Liver (tissue), 9 donors: ENCODE results near the gene OPA3. TPM values are rescaled to one million over a fixed set of nuclear protein-coding genes. Genes with fewer than 3 reads are reported as not detected.

Experiments
- DNase-seq: peaks from one replicate; pipeline ENCODE4 v3.0.0-alpha.2; 2017; ENCODE audit warnings: low spot score
- H3K27ac ChIP-seq, 2 donors: one replicate each; pipeline ENCODE4 v1.7.0; 2013; ENCODE audit warnings: inconsistent platforms in 2 of 2, low read length in 2 of 2, control low read depth in 1 of 2, low read depth in 1 of 2, mild to moderate bottlenecking in 1 of 2
- H3K27me3 ChIP-seq, 4 donors: one replicate each; pipeline versions ENCODE4 v1.6.1 to v1.7.0; 2013; ENCODE audit warnings: low read length in 3 of 4, inconsistent platforms in 1 of 4, mild to moderate bottlenecking in 1 of 4, moderate library complexity in 1 of 4; ENCODE audit not compliant: control insufficient read depth in 4 of 4, insufficient read depth in 4 of 4
- H3K36me3 ChIP-seq, 4 donors: one replicate each; pipeline versions ENCODE4 v1.6.1 to v1.7.0; 2013; ENCODE audit warnings: low read length in 3 of 4, mild to moderate bottlenecking in 3 of 4, low read depth in 1 of 4, moderate library complexity in 1 of 4; ENCODE audit not compliant: control insufficient read depth in 4 of 4, insufficient read depth in 3 of 4
- H3K4me1 ChIP-seq, 4 donors: one replicate each; pipeline versions ENCODE4 v1.6.1 to v1.7.0; 2013; ENCODE audit warnings: low read length in 3 of 4, mild to moderate bottlenecking in 3 of 4, moderate library complexity in 1 of 4; ENCODE audit not compliant: control insufficient read depth in 4 of 4, insufficient read depth in 4 of 4
- H3K4me3 ChIP-seq, 3 donors: one replicate each; pipeline versions ENCODE4 v1.6.1 to v1.7.0; 2013; ENCODE audit warnings: low read length in 3 of 3, control low read depth in 1 of 3, low read depth in 1 of 3, mild to moderate bottlenecking in 1 of 3
- H3K9ac ChIP-seq, 2 donors: one replicate each; pipeline ENCODE4 v1.7.0; 2013; ENCODE audit warnings: low read length in 2 of 2, mild to moderate bottlenecking in 2 of 2, moderate library complexity in 2 of 2, control low read depth in 1 of 2, low read depth in 1 of 2
- H3K9me3 ChIP-seq, 4 donors: one replicate each; pipeline versions ENCODE4 v1.6.1 to v1.7.0; 2013; ENCODE audit warnings: low read length in 3 of 4; ENCODE audit not compliant: control insufficient read depth in 4 of 4
- ATF3 ChIP-seq: IDR thresholded peaks from 2 replicates; pipeline ENCODE4 v1.6.1; 2016; ENCODE audit warnings: antibody characterized with exemption
- EGR1 ChIP-seq, 2 donors: IDR thresholded peaks; 2 replicates each; pipeline ENCODE4 v1.6.1; 2016 to 2018; ENCODE audit warnings: antibody characterized with exemption in 2 of 2, low read depth in 2 of 2
- FOXA1 ChIP-seq: IDR thresholded peaks from 2 replicates; pipeline ENCODE4 v1.6.1; 2016; ENCODE audit warnings: antibody characterized with exemption
- FOXA2 ChIP-seq: IDR thresholded peaks from 2 replicates; pipeline ENCODE4 v1.6.1; 2016; ENCODE audit warnings: antibody characterized with exemption
- HNF4G ChIP-seq: IDR thresholded peaks from 2 replicates; pipeline ENCODE4 v1.6.1; 2016; ENCODE audit warnings: antibody characterized with exemption
- MAX ChIP-seq: IDR thresholded peaks from 2 replicates; pipeline ENCODE4 v1.6.1; 2016; ENCODE audit warnings: antibody characterized with exemption
- SP1 ChIP-seq: IDR thresholded peaks from 2 replicates; pipeline ENCODE4 v1.6.1; 2018; ENCODE audit warnings: antibody characterized with exemption, mild to moderate bottlenecking
- YY1 ChIP-seq: IDR thresholded peaks from 2 replicates; pipeline ENCODE4 v1.6.1; 2016; ENCODE audit warnings: antibody characterized with exemption, mild to moderate bottlenecking
- WGBS: extraction: QIAGEN DNeasy Blood & Tissue Kit; methylation state at CpG from one replicate; pipeline ENCODE4 v1.1.7; 2013; 5-methylcytosine and 5-hydroxymethylcytosine counted together
- polyA plus RNA-seq, 2 donors: library from polyadenylated mRNA; stranded (reverse) in 1 of 2; unstranded in 1 of 2; fragments of 200-250 nt in 1 of 2; fragments of >200 nt in 1 of 2; fragmentation: Nextera tagmentation in 1 of 2; extraction: Ambion mirVana in 1 of 2; gene quantifications; one replicate each; pipeline versions ENCODE4 v1.2.1 to v1.2.3, GENCODE V29; 2013 to 2015
- total RNA-seq, 2 donors: library from RNA; depleted of rRNA; stranded (reverse); fragments of >200 nt; gene quantifications; one replicate each; pipeline ENCODE4 v1.2.3, GENCODE V29; 2014
- TF ChIP-seq, protein P1 (sequence below): fragments of 150-350 bp; IDR thresholded peaks from 2 replicates; pipeline ENCODE4 v1.5.1; 2017; ENCODE audit warnings: improper control_type of control experiment, low read depth, low read length; ENCODE audit not compliant: missing input control
- TF ChIP-seq, protein P2 (sequence below): IDR thresholded peaks from 2 replicates; pipeline ENCODE4 v1.6.1; 2016; ENCODE audit warnings: antibody characterized with exemption, mild to moderate bottlenecking
- donor health status: healthy.
- donor health status: healthy.
- donor health status: healthy.
- donor health status: healthy.
- donor health status: healthy.

Gene OPA3
- total and polyA plus RNA-seq, 4 donors: 3.8 to 9.4 (median 6.2) TPM

DNA sequence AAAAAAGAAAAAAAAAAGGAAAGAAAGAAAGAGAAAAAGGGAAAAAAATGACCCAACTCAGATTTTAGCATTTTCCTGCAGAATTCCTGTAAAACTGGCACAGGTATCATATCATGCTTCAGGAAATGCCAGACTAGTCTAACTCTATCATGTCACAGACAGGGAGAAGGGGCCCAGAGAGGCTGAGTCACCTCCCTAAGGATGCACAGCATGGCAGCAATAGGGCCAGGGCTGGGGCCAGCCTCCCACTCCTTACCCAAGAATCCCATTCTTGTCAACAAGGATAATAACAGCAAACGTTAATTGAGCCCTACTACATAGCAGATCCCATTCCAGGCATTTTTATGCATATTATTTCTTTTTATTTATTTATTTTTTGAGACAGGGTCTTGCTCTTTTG, 8.9 kb upstream of the OPA3 start:
- no peak for TF ChIP-seq SP1
- TF ChIP-seq HNF4G: no peak
- TF ChIP-seq MAX: no peak
- no peak for TF ChIP-seq EGR1 (IDR thresholded peaks at IDR 0.05; ENCODE audit: low read depth in 2 of 2)
- TF ChIP-seq, protein P1, sequence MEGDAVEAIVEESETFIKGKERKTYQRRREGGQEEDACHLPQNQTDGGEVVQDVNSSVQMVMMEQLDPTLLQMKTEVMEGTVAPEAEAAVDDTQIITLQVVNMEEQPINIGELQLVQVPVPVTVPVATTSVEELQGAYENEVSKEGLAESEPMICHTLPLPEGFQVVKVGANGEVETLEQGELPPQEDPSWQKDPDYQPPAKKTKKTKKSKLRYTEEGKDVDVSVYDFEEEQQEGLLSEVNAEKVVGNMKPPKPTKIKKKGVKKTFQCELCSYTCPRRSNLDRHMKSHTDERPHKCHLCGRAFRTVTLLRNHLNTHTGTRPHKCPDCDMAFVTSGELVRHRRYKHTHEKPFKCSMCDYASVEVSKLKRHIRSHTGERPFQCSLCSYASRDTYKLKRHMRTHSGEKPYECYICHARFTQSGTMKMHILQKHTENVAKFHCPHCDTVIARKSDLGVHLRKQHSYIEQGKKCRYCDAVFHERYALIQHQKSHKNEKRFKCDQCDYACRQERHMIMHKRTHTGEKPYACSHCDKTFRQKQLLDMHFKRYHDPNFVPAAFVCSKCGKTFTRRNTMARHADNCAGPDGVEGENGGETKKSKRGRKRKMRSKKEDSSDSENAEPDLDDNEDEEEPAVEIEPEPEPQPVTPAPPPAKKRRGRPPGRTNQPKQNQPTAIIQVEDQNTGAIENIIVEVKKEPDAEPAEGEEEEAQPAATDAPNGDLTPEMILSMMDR: no peak
- 7% methylated on average over 1 of the region's 1 CpG for WGBS
- Histone ChIP-seq H3K9me3 (no peaks in the 10 kb centered on the region), H3K9ac (no peak overlapping the region), H3K36me3 (no peaks in the 10 kb centered on the region), H3K27ac (no peak overlapping the region), H3K27me3 (peaks cover 0 to 5% (median 0%) of the 10 kb centered on the region in 4 donors), H3K4me3 (no peak overlapping the region), H3K4me1 (peaks cover 0 to 2% (median 0%) of the 10 kb centered on the region in 4 donors)
- DNase-seq: no peak

- H3K4me1 ChIP-seq: no peaks in the 10 kb centered on the region
- H3K27ac ChIP-seq: peak overlapping the region in 1 of 2 donors; percentile 25
- no peak overlapping the region for H3K9ac ChIP-seq
- no peak for DNase-seq
- H3K4me3 ChIP-seq: no peak overlapping the region
- no peaks in the 10 kb centered on the region for H3K9me3 ChIP-seq
- peaks cover 0 to 5% (median 0%) of the 10 kb centered on the region in 4 donors for H3K27me3 ChIP-seq
- WGBS: 52% methylated on average over 4 of the region's 4 CpGs
- no peaks in the 10 kb centered on the region for H3K36me3 ChIP-seq
- TF ChIP-seq, protein P2, sequence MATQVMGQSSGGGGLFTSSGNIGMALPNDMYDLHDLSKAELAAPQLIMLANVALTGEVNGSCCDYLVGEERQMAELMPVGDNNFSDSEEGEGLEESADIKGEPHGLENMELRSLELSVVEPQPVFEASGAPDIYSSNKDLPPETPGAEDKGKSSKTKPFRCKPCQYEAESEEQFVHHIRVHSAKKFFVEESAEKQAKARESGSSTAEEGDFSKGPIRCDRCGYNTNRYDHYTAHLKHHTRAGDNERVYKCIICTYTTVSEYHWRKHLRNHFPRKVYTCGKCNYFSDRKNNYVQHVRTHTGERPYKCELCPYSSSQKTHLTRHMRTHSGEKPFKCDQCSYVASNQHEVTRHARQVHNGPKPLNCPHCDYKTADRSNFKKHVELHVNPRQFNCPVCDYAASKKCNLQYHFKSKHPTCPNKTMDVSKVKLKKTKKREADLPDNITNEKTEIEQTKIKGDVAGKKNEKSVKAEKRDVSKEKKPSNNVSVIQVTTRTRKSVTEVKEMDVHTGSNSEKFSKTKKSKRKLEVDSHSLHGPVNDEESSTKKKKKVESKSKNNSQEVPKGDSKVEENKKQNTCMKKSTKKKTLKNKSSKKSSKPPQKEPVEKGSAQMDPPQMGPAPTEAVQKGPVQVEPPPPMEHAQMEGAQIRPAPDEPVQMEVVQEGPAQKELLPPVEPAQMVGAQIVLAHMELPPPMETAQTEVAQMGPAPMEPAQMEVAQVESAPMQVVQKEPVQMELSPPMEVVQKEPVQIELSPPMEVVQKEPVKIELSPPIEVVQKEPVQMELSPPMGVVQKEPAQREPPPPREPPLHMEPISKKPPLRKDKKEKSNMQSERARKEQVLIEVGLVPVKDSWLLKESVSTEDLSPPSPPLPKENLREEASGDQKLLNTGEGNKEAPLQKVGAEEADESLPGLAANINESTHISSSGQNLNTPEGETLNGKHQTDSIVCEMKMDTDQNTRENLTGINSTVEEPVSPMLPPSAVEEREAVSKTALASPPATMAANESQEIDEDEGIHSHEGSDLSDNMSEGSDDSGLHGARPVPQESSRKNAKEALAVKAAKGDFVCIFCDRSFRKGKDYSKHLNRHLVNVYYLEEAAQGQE: no peak
- TF ChIP-seq, protein P1: no peak
- TF ChIP-seq MAX (no peak), YY1 (no peak), FOXA1 (no peak), ATF3 (no peak), FOXA2 (no peak)
Measured at GRCh38 chr19:45592366-45592765, 7.8 kb upstream of the OPA3 start.
